Pons (tissue), 1 donor: ENCODE results near the gene DHRS4L2.
"Not testable (repeated sequence)": the region's sequence is repeated elsewhere in the genome, so short reads cannot be mapped to it uniquely, and the experiment has no call there.

Experiments used
- DNase-seq: peaks from one replicate; pipeline ENCODE4 v3.0.0-alpha.2; 2016; ENCODE audit warnings: low spot score

Gene DHRS4L2

DNA sequence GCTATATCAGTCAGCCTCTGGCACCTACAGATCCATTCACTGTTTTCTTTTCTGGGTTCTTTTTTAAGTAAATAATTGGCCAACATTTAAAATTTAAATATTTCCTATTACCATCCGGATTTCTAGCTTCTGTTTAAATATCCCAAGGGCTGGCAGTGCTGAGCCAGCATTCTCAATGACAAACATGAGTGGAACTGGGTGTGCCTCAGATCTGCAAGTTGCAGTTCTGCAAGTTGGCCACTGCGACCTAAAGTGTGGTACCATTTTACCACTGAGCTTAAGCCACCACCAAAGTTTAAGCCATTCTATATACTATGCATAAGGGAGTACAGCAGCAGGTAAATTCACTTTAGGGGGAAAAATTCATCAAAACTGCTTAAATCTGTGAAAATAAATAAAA, 31.2 kb downstream of the DHRS4L2 start:
- DNase-seq = not testable (repeated sequence)

DNA sequence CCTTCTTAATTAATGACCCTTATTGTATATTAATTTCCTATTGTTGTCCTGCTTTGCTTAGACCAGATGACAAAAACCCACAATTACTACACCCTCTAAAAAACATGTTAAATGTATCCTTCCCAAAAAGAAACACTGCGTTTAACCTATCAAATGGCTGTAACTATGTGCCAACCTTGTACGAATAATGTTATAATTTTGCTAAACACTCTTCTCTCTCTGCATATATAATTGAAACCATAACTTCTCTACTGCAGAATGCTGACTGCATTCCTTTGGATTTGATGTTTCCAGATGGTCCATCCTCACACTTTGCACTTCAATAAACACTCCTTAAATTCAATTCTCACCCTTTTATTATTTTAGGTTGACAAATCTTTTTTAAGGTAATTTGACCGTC, 31.8 kb downstream of the DHRS4L2 start:
- DNase-seq = not testable (repeated sequence)

DNA sequence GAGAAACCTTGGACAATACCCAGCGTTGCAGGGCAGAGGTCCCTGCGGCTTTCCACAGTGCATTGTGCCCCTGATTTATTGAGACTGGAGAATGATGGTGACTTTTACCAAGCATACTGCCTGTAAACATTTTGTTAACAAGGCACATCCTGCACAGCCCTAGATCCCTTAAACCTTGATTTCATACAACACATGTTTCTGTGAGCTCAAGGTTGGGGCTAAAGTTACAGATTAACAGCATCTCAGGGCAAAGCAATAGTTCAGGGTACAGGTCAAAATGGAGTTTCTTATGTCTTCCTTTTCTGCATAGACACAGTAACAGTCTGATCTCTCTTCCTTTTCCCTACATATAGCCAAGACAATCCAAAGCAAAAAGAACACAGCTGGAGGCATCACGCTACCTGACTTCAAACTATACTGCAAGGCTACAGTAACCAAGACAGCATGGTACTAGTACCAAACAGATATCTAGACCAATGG, 36.2 kb downstream of the DHRS4L2 start:
- DNase-seq = not testable (repeated sequence)

DNA sequence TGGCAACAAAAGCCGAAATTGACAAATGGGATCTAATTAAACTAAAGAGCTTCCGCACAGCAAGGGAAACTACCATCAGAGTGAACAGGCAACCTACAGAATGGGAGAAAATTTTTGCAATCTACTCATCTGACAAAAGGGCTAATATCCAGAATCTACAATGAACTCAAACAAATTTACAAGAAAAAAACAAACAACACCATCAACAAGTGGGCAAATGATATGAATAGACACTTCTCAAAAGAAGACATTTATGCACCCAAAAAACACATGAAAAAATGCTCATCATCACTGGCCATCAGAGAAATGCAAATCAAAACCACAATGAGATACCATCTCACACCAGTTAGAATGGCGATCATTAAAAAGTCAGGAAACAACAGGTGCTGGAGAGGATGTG, 41.0 kb downstream of the DHRS4L2 start:
- not testable (repeated sequence) for DNase-seq

DNA sequence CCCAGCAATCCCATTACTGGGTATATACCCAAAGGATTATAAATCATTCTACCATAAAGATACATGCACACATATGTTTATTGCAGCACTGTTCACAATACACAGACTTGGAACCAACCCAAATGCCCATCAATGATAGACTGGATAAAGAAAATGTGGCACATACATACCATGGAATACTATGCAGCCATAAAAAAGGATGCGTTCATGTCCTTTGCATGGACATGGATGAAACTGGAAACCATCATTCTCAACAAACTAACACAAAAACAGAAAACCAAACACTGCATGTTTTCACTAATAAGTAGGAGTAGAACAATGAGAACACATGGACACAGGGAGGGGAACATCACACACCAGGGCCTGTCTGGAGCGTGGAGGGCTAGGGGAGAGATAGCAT, 42.6 kb downstream of the DHRS4L2 start:
- not testable (repeated sequence) for DNase-seq

DNA sequence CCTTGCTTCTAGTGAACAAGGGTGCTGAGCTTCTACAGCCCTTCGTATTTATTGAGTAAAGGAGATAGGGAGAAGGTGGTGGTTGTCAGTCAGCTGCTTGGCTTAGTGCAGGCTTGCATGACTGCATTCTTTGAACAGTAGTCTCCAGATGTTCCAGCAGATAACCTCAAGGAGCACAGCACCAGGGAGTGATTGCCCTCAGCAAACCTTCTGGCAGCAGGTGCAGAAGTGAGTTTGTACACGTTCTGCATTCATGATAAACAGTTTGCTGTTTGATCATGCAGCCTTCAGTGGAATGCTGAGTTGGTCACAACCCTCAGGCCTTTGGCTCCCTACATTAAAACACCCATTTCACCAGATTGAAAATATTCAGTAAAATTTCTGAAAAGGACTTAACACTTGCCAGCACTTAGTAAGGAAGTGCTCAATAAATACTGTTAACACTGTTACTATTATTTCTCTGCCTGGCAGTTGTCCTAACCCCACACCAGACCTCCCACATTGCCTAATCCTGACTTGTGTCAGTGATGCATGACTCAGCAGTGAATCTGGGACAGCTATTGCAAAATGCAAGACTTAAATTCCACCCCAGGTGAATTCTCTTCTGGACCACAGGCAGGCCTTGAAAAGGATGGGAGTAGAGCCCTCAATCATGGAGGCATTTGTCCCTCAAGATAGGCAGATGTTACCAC, 44.1 kb downstream of the DHRS4L2 start:
- DNase-seq = no peak

DNA sequence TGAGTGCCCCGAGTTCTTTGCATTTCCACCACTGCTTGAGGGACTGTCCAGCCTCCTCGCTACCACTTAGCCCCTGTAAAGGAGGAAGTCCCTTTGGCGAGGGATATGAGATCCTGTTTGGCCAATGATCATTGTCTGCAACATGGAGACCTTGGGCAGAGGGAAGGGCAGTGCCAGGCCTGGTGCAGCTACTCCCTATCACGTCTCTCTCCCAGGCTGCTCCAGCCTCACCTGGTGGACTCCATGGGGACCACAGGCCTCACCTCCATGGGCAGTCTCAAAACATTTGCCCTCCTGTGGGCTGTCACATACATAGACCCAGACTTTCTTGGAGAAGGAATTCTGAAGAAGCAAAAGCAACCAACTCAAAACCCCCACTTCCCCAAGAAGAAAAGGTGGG, 47.0 kb downstream of the DHRS4L2 start:
- not testable (repeated sequence) for DNase-seq

DNA sequence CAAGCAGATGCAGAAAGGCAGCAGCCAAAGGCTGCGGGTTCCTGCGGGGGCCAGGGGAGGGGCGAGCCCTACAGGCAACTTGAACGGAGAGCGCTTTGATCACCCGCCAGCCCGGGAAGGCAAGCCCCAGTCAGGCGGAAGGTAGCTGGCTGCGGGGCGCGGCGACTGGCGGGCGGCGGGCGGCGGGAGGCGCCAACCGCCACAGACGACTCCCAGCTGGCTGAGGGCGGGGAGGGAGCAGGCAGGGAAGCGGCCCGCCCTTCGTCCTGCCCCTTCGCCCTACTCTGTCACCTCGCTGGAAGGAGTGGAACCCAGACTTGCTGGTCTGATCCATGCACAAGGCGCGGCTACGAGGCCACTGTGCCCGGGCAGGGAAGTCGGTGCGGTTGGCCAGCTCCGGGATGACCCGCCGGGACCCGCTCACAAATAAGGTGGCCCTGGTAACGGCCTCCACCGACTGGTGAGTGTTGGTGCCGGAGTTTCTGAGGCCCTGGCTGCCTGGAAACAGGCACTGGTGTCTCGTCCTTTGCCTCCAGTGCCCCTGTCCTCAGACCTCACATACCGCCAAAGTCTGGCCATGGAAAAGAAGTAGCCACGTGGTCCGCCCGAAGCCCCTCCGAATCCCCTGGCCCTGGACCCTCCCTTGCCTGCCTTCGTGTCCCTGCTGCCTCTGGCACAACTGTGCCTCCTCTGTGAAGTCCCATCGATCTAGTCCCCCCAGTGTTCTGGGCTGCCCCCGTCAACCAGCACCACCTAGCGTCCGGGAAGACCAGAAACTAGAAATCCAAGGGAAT, 47.6 kb downstream of the DHRS4L2 start:
- peak; percentile 79 for DNase-seq

DNA sequence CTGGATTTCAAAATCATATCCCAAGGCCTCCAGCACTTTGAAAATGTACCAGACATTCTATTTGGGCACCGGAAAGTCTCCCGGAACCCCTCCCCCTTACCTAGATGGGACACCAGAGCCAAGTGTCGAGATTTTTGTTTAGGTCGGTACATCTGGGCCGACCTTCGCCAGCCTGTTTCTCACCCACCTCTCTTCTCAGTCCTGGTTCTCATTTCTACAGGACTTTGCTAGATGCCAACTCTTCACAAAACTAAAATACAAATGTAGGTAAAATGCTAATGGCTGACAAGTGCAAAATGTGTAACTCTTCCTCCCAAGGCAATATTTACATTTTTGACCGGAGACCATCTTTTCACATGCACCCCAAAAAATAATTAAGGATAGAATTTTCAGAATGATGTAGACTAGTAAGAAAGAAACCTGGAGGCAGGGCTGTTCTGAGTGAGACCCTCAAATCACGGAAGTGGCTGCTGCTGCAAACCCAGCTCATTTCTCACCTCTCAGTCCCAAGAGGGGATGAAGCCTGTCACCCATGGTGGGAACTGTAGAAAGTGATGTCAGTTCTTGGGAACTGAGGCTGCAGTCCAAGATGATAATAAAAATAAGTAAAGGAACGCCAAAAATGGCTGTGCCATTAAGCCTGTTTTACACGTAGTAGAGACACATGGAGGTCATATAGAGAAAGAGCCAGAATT, 48.4 kb downstream of the DHRS4L2 start:
- not testable (repeated sequence) for DNase-seq

DNA sequence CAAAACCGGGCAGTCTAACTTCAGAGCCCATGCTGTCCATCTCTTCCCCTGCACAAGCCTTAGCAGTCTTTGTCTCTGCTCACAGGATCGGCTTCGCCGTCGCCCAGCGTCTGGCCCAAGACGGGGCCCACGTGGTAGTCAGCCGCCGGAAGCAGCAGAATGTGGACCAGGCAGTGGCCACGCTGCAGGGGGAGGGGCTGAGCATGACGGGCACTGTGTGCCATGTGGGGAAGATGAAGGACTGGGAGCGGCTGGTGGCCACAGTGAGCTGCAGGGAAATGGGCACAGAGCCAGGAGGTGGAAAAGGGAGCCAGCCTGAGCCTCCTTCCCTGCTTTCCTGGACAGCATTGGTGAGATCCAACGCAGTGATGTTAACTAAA, 48.9 kb downstream of the DHRS4L2 start:
- DNase-seq = no peak

DNA sequence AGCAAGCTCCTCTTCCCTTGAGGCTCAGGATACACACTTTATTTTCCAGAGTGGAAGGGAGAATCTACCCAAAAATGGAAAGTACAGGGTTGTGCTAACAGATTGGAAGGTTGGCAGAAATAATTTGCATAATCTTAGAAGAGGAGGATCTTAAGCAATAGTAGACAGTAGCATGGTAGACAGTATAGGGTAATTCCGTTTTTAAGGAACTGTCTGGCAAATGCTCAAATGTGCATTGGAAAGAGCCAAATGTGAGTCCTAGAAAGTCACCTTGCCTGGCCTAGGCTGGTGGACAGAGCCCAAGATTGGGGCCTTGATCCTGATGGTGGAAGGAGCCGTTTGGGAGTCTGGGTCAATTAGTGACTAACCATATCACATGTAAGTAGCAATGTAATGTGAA, 50.0 kb downstream of the DHRS4L2 start:
- no peak for DNase-seq

DNA sequence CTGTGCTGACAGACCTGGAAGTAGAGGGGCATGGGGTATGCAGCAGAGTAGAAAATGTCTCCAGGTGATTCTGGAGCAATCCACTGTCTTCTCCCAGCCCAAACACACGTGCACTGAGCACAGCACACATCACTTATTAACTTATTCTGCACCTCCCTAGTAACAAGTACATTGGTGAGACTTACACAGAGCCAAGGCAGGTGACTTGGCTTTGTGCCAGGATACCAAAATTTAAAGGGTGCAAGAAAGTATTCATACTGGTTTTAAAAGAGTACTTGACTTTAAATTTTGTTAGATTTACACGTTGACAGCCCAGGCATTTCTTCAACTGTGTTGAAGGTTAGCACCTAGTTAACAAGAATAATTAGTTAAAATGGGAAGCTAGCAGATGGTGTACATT, 52.0 kb downstream of the DHRS4L2 start:
- no peak for DNase-seq

DNA sequence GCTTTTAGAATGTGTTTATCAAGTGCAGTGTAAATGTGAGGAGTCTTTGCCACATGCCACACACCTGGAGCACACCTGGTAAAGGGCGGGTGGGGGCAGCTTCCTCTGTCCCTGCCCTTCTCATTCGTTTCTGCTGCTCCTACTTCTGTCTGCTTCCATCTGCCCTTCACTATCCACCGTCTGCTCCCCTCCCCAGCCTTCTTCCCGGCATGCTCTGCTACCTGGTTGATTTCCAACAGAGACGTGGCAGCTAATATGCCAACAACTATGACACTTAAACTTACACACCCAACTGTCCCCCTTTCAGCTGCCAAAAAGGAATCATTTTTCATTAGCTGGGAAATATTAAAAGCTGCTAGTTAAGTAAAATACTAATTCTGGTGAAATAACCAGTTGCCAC, 54.0 kb downstream of the DHRS4L2 start:
- DNase-seq = no peak

DNA sequence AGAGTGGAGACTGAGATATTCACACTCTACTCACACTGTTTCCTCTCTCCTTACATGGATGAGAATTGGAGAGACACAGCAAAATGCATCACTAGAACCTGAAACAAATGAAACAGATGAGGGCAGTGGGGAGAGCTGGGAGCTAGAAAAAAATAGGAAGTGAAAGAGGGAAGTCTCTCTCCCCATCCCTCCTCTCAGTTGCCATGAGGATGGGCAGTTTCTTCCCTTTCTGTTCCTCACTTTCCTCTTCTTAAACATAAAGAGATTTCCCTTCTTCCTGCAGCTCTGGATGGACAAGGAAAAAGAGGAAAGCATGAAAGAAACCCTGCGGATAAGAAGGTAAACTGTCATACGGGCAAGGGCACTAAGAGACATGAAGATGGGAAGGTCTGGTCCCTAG, 60.3 kb downstream of the DHRS4L2 start:
- not testable (repeated sequence) for DNase-seq

DNA sequence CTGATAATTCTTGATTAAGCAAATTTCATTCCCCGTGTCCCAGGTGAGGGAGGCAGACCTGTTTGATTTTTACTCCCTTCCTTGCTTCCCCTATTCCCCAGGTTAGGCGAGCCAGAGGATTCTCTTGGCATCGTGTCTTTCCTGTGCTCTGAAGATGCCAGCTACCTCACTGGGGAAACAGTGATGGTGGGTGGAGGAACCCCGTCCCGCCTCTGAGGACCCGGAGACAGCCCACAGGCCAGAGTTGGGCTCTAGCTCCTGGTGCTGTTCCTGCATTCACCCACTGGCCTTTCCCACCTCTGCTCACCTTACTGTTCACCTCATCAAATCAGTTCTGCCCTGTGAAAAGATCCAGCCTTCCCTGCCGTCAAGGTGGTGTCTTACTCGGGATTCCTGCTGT, 62.0 kb downstream of the DHRS4L2 start:
- not testable (repeated sequence) for DNase-seq

DNA sequence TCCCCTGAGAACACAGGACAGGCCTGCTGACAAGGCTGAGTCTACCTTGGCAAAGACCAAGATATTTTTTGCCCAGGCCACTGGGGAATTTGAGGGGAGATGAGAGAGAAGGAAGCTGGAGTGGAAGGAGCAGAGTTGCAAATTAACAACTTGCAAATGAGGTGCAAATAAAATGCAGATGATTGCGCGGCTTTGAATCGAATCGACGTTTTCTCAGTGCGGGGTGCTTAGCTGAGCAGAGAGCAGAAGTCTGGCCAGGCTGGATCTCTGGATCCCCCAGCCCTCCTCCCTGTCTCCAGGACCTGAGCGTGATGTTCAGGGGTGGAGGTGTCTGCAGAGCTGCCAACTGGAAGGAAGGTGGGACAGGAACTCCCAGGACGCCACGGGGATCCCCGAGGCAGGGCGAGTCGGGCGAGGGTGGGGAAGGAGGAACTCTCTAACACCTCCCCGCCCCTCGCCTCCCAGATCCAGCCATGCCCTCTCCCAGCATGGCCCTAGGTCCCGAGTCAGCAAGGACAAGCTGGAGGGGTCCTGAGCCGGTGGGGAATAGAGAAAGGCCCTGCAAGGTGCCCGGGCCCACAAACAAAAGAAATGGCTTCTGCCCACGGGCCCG, 62.6 kb downstream of the DHRS4L2 start:
- no peak for DNase-seq

DNA sequence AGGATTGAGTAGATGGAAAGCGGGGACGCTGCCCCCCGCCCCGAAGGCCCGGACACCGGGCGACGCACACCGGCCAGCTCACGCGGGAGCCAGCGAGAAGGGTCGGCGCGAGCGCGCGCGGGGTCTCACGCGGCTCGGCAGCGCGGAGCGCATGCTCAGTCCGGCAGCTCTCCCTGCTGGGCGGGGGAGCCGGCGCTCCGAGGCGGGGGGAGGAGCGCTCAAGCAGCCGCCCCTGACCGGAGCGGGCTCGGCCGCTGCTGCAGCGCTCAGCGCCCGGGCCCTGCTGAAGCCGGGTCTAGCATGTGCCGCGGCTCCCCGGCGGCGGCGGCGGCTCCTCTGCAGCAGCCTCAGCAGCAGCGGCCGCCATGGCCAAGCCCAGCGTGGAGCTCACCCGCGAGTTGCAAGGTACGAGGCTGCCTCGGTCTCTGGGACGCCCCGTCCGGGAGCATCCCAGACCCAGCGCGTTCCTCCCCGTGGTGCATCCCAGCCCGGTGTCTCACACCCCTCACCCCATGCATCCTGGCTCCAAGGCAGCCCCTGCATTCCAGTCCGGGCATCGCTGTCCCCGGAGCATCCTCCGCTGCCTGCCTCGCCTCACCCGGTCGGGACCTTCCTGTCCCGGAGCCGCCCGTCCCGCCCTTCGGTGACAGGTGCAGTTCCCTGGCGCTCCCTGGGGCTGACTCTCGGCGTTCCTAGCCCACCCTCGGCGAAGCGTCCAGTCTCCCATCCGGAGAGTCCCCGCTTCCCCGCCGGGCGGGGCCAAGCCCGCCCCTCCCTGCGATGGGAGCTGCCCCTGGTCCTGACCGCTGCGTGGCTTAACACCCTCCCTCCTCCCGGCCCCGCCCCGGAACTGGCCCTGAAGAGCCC, 63.3 kb downstream of the DHRS4L2 start, which contains the start of gene CARMIL3:
CARMIL3 (plus strand) TSS at position 221 of the 867 bp plus-strand sequence; CDS start at position 366, 145 bp downstream.
- DNase-seq = peak; percentile 63

DNA sequence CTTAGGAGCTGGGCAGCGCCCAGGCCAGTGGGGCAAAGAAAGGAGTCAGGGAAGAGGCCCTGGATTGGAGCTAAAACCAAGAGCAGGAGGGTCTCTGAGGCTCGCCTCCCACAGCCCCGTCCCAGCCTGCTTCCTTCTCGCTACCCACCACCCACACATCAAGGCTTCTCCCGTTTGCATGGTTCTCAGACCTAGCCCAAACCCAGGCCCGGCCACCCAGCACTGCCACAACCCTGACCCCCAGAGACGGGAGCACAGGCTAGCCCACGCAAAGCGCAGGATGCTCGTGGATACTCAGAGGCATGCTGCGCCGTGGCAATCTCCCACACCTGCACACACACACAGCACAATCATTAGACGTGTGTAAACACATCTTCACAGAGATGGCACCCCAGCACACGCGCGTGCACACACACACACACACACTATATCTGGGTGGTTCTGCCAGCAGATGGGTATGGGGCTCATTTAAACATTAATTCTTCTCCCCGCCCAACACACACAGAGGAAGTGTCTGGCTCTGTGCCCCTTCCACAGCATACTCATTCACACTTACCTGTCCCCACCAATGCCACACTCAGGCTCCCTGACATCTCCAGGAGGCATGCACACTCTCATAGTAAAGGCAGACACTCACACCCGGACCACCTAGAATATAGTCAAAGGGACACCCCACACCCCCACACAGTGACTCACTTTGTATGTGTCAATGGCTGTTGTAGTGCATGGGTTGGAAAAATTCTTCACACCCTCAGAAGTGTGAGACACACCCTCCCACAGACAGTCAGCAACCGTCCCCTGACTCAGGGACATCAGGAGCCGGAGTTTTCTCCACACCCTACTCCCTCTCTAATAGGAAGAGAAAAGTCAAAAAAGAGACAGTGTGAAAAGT, 64.2 kb downstream of the DHRS4L2 start:
- DNase-seq = no peak

DNA sequence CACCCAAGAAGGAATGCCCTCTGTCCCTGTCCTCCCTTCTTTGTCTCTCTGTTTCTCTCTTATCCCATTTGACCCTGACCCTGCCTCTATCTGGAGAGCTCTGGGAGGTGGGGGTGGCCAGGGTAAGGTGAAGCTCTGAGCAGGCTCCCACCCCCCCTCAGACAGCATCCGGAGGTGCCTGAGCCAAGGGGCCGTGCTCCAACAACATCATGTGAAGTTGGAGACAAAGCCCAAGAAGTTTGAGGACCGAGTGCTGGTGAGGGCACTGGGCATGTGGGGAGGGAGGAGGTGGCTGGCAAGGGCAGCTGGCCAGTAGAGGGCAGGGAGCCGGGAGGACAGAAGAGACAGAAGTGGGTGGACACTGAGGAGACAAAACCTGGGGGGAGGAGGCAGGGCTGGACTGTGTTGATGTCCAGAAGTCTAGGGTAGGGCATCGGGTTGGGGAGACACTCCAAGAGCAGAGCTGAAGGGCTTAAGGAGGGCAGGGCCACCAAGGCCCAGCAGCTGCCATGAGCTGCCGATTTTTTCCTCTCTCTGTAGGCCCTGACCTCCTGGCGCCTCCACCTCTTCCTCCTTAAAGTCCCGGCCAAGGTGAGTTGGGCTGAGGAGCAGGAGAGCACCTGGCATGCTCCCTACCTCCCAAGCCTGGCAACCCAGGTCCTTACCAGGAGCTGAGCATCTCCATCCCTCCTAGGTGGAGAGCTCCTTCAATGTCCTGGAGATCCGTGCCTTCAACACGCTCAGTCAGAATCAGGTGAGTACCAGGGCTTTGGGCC, 65.0 kb downstream of the DHRS4L2 start:
- DNase-seq = no peak

DNA sequence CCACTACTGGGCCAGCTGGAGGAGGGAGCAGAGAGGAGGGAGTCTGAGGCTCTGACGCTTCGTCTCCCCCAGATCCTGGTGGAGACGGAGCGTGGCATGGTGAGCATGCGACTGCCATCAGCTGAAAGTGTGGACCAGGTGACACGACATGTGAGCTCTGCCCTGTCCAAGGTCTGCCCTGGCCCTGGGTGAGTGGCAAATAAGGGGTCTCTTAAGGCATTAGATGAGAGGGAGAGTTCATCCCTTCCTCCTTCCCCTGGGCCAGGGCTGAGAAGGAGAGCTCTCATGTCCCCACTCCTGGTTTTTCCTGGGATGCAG, 65.6 kb downstream of the DHRS4L2 start:
- DNase-seq = no peak
